HepG2 (cell line): ENCODE measurements around the gene DCST2. TPM values are rescaled to one million over a fixed set of nuclear protein-coding genes. Genes with fewer than 3 reads are reported as not detected.

Experiments used
- ATF3 ChIP-seq: sonication (generic); formaldehyde crosslinking; IDR thresholded peaks from 2 replicates; pipeline ENCODE4 v1.4.0; 2020; ENCODE audit warnings: missing genetic modification reagents
- CCDC6 ChIP-seq: sonication (generic); formaldehyde crosslinking; IDR thresholded peaks from 2 replicates; pipeline ENCODE4 v1.8.1; 2022; ENCODE audit warnings: mild to moderate bottlenecking, missing genetic modification reagents, moderate library complexity
- CREB1 ChIP-seq, 2 experiments: fragments of 450-650 bp in 1 of 2; IDR thresholded peaks; 2 replicates each; pipeline ENCODE4 v1.6.1; 2016 to 2017; ENCODE audit warnings: control low read depth in 1 of 2, mild to moderate bottlenecking in 1 of 2, missing compliant biosample characterization in 1 of 2, missing genetic modification characterization in 1 of 2
- FOXK2 ChIP-seq: fragments of 450-650 bp; IDR thresholded peaks from 2 replicates; pipeline ENCODE4 v1.6.1; 2016
- FOXP1 ChIP-seq, 2 experiments: fragments of 450-650 bp in 1 of 2; IDR thresholded peaks; 2 replicates each; pipeline ENCODE4 v1.6.1; 2017 to 2018; ENCODE audit warnings: antibody characterized with exemption in 1 of 2
- GTF3A ChIP-seq: sonication (generic); formaldehyde crosslinking; conservative IDR thresholded peaks from 2 replicates; pipeline ENCODE4 v1.4.0; 2020; ENCODE audit warnings: mild to moderate bottlenecking, missing genetic modification reagents
- HHEX ChIP-seq: IDR thresholded peaks from 2 replicates; pipeline ENCODE4 v1.6.1; 2016; ENCODE audit warnings: control low read depth
- ISL2 ChIP-seq: sonication (generic); formaldehyde crosslinking; IDR thresholded peaks from 2 replicates; pipeline ENCODE4 v1.5.0; 2020; ENCODE audit warnings: missing genetic modification reagents
- JDP2 ChIP-seq: sonication (generic); formaldehyde crosslinking; IDR thresholded peaks from 2 replicates; pipeline ENCODE4 v1.8.1; 2022; ENCODE audit warnings: missing genetic modification reagents, borderline replicate concordance
- KDM6A ChIP-seq: IDR thresholded peaks from 2 replicates; pipeline ENCODE4 v1.6.1; 2016; ENCODE audit warnings: low read depth
- NKX3-1 ChIP-seq: sonication (generic); formaldehyde crosslinking; IDR thresholded peaks from 2 replicates; pipeline ENCODE4 v1.5.0; 2020; ENCODE audit warnings: missing genetic modification reagents
- POLR2AphosphoS2 ChIP-seq: IDR thresholded peaks from 2 replicates; pipeline ENCODE4 v1.6.1; 2011; ENCODE audit warnings: low read depth, low read length, improper control_type of control experiment
- PRMT3 ChIP-seq: sonication (generic); formaldehyde crosslinking; IDR thresholded peaks from 2 replicates; pipeline ENCODE4 v1.8.1; 2022; ENCODE audit warnings: low read depth, mild to moderate bottlenecking, moderate library complexity, missing genetic modification reagents, borderline replicate concordance
- RARG ChIP-seq: sonication (generic); formaldehyde crosslinking; IDR thresholded peaks from 2 replicates; pipeline ENCODE4 v1.4.0; 2020; ENCODE audit warnings: low read depth, mild to moderate bottlenecking, missing genetic modification reagents
- SMARCE1 ChIP-seq: fragments of 450-650 bp; IDR thresholded peaks from 2 replicates; pipeline ENCODE4 v1.6.1; 2017; ENCODE audit warnings: borderline replicate concordance
- ZFP1 ChIP-seq: IDR thresholded peaks from 2 replicates; pipeline ENCODE4 v1.6.1; 2016
- ZNF20 ChIP-seq: sonication (generic); formaldehyde crosslinking; IDR thresholded peaks from 2 replicates; pipeline ENCODE4 v1.4.0; 2020; ENCODE audit warnings: mild to moderate bottlenecking, moderate library complexity, missing genetic modification reagents
- ZNF281 ChIP-seq: sonication (generic); formaldehyde crosslinking; IDR thresholded peaks from 2 replicates; pipeline ENCODE4 v1.4.0; 2020; ENCODE audit warnings: missing genetic modification reagents, borderline replicate concordance
- ZNF432 ChIP-seq: sonication (generic); formaldehyde crosslinking; IDR thresholded peaks from 2 replicates; pipeline ENCODE4 v1.5.0; 2020; ENCODE audit warnings: missing genetic modification reagents, mild to moderate bottlenecking, borderline replicate concordance
- ZNF510 ChIP-seq: sonication (generic); formaldehyde crosslinking; IDR thresholded peaks from 2 replicates; pipeline ENCODE4 v1.4.0; 2020; ENCODE audit warnings: low read depth, mild to moderate bottlenecking, missing genetic modification reagents
- ZNF720 ChIP-seq: sonication (generic); formaldehyde crosslinking; IDR thresholded peaks from 2 replicates; pipeline ENCODE4 v1.4.0; 2020; ENCODE audit warnings: missing genetic modification reagents
- ZNF883 ChIP-seq: sonication (generic); formaldehyde crosslinking; IDR thresholded peaks from 2 replicates; pipeline ENCODE4 v1.5.1; 2020; ENCODE audit warnings: mild to moderate bottlenecking, missing genetic modification reagents; ENCODE audit errors: not compliant biosample characterization
- polyA plus RNA-seq, 8 experiments: library from polyadenylated mRNA; depleted of rRNA in 3 of 8; stranded (reverse) in 7 of 8; unstranded in 1 of 8; fragments of >200 nt; fragmentation: Illumina TruSeq in 4 of 8; extraction: Trizol in 4 of 8; gene quantifications; 2 replicates each; pipeline versions ENCODE4 v1.2.1 to v1.2.3, GENCODE V29; 2011 to 2016; ENCODE audit warnings: low read depth in 4 of 8, missing spikeins in 1 of 8, mixed read lengths in 1 of 8; ENCODE audit not compliant: insufficient read depth in 1 of 8
- total RNA-seq, 5 experiments: library from RNA; depleted of rRNA; stranded (reverse); fragments of >200 nt; fragmentation: Illumina TruSeq; extraction: Trizol; gene quantifications; 2 replicates each; pipeline ENCODE4 v1.2.3, GENCODE V29; 2016; ENCODE audit warnings: low read depth in 1 of 5
- TF ChIP-seq, protein P1 (sequence below): sonication (generic); formaldehyde crosslinking; IDR thresholded peaks from 2 replicates; pipeline ENCODE4 v1.5.0; 2020; ENCODE audit warnings: mild to moderate bottlenecking, missing genetic modification reagents
- TF ChIP-seq, protein P2 (sequence below): sonication (generic); formaldehyde crosslinking; conservative IDR thresholded peaks from 2 replicates; pipeline ENCODE4 v1.4.0; 2020; ENCODE audit warnings: missing genetic modification reagents
- TF ChIP-seq, protein P3 (sequence below): sonication (generic); formaldehyde crosslinking; IDR thresholded peaks from 2 replicates; pipeline ENCODE4 v1.8.1; 2023; ENCODE audit warnings: mild to moderate bottlenecking, inconsistent platforms, moderate library complexity, missing genetic modification reagents, borderline replicate concordance

The DCST2 gene
- total and polyA plus RNA-seq, 2 of the 13 experiments (the other 11 are each of a cell fraction or from before 2014, with no cell fraction given), result 0.74 TPM; not detected in 1

- TF ChIP-seq CCDC6 (CRISPR knock-in tag) (no peak), FOXK2 (no peak), GTF3A (no peak), POLR2AphosphoS2 (no peak), ZNF883 (CRISPR knock-in tag) (no peak), JDP2 (CRISPR knock-in tag) (no peak; the same call in 1 of the 2 replicates), SMARCE1 (no peak), PRMT3 (no peak), FOXP1 (IDR thresholded peaks at IDR 0.05) (no peak), FOXP1 (CRISPR knock-in tag; IDR thresholded peaks at IDR 0.05) (no peak), ISL2 (peak; percentile 33; the same call in 1 of the 2 replicates), ZNF281 (CRISPR knock-in tag) (peak; percentile 93), HHEX (CRISPR knock-in tag) (no peak), CREB1 (IDR thresholded peaks at IDR 0.05) (no peak), CREB1 (CRISPR knock-in tag; IDR thresholded peaks at IDR 0.05) (peak; percentile 81; the same call in 1 of the 2 replicates), ZNF510 (no peak), ZFP1 (CRISPR knock-in tag) (no peak), ZNF432 (CRISPR knock-in tag) (no peak), KDM6A (peak; percentile 73), ATF3 (CRISPR knock-in tag) (no peak), RARG (CRISPR knock-in tag) (no peak), NKX3-1 (CRISPR knock-in tag) (no peak), ZNF20 (CRISPR knock-in tag) (no peak), ZNF720 (CRISPR knock-in tag) (no peak)
- TF ChIP-seq, protein P1, sequence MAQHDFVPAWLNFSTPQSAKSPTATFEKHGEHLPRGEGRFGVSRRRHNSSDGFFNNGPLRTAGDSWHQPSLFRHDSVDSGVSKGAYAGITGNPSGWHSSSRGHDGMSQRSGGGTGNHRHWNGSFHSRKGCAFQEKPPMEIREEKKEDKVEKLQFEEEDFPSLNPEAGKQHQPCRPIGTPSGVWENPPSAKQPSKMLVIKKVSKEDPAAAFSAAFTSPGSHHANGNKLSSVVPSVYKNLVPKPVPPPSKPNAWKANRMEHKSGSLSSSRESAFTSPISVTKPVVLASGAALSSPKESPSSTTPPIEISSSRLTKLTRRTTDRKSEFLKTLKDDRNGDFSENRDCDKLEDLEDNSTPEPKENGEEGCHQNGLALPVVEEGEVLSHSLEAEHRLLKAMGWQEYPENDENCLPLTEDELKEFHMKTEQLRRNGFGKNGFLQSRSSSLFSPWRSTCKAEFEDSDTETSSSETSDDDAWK (CRISPR knock-in tag), result no peak
- TF ChIP-seq, protein P2, sequence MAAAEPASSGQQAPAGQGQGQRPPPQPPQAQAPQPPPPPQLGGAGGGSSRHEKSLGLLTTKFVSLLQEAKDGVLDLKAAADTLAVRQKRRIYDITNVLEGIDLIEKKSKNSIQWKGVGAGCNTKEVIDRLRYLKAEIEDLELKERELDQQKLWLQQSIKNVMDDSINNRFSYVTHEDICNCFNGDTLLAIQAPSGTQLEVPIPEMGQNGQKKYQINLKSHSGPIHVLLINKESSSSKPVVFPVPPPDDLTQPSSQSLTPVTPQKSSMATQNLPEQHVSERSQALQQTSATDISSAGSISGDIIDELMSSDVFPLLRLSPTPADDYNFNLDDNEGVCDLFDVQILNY, result no peak
- TF ChIP-seq, protein P3, sequence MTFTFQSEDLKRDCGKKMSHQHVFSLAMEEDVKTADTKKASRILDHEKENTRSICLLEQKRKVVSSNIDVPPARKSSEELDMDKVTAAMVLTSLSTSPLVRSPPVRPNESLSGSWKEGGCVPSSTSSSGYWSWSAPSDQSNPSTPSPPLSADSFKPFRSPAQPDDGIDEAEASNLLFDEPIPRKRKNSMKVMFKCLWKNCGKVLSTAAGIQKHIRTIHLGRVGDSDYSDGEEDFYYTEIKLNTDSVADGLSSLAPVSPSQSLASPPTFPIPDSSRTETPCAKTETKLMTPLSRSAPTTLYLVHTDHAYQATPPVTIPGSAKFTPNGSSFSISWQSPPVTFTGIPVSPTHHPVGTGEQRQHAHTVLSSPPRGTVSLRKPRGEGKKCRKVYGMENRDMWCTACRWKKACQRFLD (CRISPR knock-in tag), result no peak
Measured at GRCh38 chr1:154972517-154973343, 60.9 kb downstream of the DCST2 start (continued).
